ENCODE results near the gene KRTAP9-7.

Gene KRTAP9-7

DNA sequence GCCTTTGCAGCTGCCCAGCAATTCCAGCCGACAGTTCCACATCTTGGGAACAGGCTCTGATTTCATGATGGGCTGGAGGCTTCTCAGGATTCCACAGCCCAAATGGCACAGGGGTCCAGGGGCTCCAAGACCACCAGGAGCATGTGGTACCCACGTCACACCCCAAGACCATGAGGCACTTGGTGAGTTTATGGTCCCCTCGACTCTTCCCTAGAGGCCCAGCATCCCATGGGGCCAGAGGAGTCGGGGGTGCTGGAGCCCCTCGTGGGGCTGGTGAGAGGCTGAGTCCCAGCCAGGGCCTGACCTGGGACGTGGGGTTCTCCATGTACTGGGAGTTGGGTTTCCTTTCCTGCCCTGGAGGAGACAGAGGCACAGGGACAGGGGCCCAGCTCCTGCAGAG lies 50.1 kb downstream of the KRTAP9-7 start:
- Mint-ChIP-seq H3K4me1 (peaks cover 5% of the 10 kb centered on the region), H3K36me3 (ENCODE audit: low read depth) (no peaks in the 10 kb centered on the region), H3K4me3 (no peak overlapping the region), H3K9me3 (no peaks in the 10 kb centered on the region), H3K27ac (no peak overlapping the region), H3K27me3 (ENCODE audit: low read depth) (peaks cover 4% of the 10 kb centered on the region)
- TF ChIP-seq CTCF (IDR thresholded peaks at IDR 0.05; ENCODE audit: unreplicated experiment in 3 of 3): no peak

Data from nephron (organoid).